H1 (cell line): ENCODE results near the gene AIRE.

Source experiments
- CBX8 ChIP-seq: fragments of 300-800, 300-1000 bp; sonication (generic); IDR thresholded peaks from 2 replicates; pipeline ENCODE4 v1.7.1; 2016; ENCODE audit warnings: low read depth, low read length, borderline replicate concordance
- CHD1 ChIP-seq: IDR thresholded peaks from 2 replicates; pipeline ENCODE4 v1.6.1; 2012; ENCODE audit warnings: low read depth, low read length, improper control_type of control experiment
- EGR1 ChIP-seq: IDR thresholded peaks from 2 replicates; pipeline ENCODE4 v1.6.1; 2011; ENCODE audit warnings: low read depth, low read length, borderline replicate concordance
- EZH2 ChIP-seq: fragments of 200-600 bp; sonication (generic); IDR thresholded peaks from 2 replicates; pipeline ENCODE4 v1.7.1; 2012; ENCODE audit warnings: low read depth, mild to moderate bottlenecking, moderate library complexity, low read length, inconsistent platforms; ENCODE audit not compliant: severe bottlenecking
- GABPA ChIP-seq: IDR thresholded peaks from 2 replicates; pipeline ENCODE4 v1.6.1; 2011; ENCODE audit warnings: mild to moderate bottlenecking, low read length, moderate library complexity, borderline replicate concordance; ENCODE audit not compliant: insufficient read depth
- JUN ChIP-seq: IDR thresholded peaks from 2 replicates; pipeline ENCODE4 v1.6.1; 2011; ENCODE audit warnings: low read depth, mild to moderate bottlenecking, improper control_type of control experiment, low read length
- MAFK ChIP-seq: IDR thresholded peaks from 2 replicates; pipeline ENCODE4 v1.6.1; 2012; ENCODE audit warnings: low read depth, mild to moderate bottlenecking, improper control_type of control experiment, low read length
- PHF8 ChIP-seq: fragments of 200-600 bp; sonication (generic); conservative IDR thresholded peaks from 2 replicates; pipeline ENCODE4 v1.7.1; 2012; ENCODE audit warnings: low read depth, mild to moderate bottlenecking, inconsistent platforms, low read length, moderate library complexity
- POLR2A ChIP-seq, 2 experiments: IDR thresholded peaks; 1 replicate in 1 of 2; 2 replicates in 1 of 2; pipeline ENCODE4 v1.6.1; 2011; ENCODE audit warnings: low read depth in 2 of 2, low read length in 2 of 2, mild to moderate bottlenecking in 2 of 2; ENCODE audit errors: control extremely low read depth in 1 of 2
- POLR2AphosphoS5 ChIP-seq: IDR thresholded peaks from 2 replicates; pipeline ENCODE4 v1.6.1; 2011; ENCODE audit warnings: low read depth, low read length
- SUZ12 ChIP-seq: fragments of 200-600 bp; sonication (generic); IDR thresholded peaks from 2 replicates; pipeline ENCODE4 v1.6.1; 2012; ENCODE audit warnings: mild to moderate bottlenecking, inconsistent platforms, low read length, moderate library complexity, mixed read lengths
- TF ChIP-seq, protein P1 (sequence below), 3 experiments: IDR thresholded peaks; 1 replicate in 2 of 3; 2 replicates in 1 of 3; pipeline versions ENCODE4 v1.5.1 to v1.6.1; 2011; ENCODE audit warnings: low read length in 3 of 3, mild to moderate bottlenecking in 3 of 3, inconsistent platforms in 2 of 3, low read depth in 1 of 3, moderate library complexity in 1 of 3; ENCODE audit not compliant: insufficient read depth in 1 of 3; ENCODE audit errors: control extremely low read depth in 1 of 3
- TF ChIP-seq, protein P2 (sequence below): IDR thresholded peaks from 2 replicates; pipeline ENCODE4 v1.6.1; 2011; ENCODE audit warnings: low read length, improper control_type of control experiment

DNA sequence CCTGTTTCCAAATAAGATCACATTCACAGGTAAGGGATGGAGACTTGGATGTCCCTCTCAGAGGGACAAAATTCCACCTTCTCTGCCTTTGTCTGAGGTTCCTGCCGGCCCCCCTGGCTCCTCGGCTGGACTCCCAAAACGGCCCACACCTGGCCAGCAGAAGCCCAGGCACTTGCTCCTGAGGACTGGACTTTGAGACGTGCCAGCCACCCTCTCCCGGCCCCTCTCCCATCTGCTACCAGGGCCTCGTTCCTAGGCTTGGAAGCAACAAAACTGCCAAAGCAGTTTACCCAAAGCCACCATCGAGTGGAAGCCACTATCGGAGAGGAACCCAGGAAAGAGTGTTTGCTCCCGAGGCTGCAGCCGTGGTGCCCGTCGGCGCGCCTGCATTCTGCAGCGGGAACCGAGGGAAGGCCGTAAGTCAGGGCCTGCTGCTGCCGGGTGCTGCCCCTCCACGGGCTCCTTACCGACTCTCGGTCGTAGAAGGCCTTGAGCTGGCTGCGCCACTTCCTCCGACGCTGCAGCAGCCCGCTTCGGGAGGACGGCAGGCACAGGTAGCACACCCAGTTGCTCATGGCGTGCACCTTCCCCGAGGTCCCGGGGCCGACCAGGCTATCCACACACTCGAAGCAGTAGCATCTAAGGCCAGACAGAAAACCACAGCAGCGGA lies 27.5 kb upstream of the AIRE start:
- TF ChIP-seq EZH2, result no peak
- TF ChIP-seq JUN, result no peak
- no peak for TF ChIP-seq CHD1
- no peak for TF ChIP-seq EGR1
- TF ChIP-seq, protein P1, sequence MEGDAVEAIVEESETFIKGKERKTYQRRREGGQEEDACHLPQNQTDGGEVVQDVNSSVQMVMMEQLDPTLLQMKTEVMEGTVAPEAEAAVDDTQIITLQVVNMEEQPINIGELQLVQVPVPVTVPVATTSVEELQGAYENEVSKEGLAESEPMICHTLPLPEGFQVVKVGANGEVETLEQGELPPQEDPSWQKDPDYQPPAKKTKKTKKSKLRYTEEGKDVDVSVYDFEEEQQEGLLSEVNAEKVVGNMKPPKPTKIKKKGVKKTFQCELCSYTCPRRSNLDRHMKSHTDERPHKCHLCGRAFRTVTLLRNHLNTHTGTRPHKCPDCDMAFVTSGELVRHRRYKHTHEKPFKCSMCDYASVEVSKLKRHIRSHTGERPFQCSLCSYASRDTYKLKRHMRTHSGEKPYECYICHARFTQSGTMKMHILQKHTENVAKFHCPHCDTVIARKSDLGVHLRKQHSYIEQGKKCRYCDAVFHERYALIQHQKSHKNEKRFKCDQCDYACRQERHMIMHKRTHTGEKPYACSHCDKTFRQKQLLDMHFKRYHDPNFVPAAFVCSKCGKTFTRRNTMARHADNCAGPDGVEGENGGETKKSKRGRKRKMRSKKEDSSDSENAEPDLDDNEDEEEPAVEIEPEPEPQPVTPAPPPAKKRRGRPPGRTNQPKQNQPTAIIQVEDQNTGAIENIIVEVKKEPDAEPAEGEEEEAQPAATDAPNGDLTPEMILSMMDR (IDR thresholded peaks at IDR 0.05; ENCODE audit: control extremely low read depth in 1 of 3, insufficient read depth in 1 of 3, low read depth in 1 of 3, low read length in 3 of 3), result no peak
- TF ChIP-seq GABPA, result no peak
- TF ChIP-seq SUZ12, result no peak
- TF ChIP-seq MAFK, result no peak
- TF ChIP-seq CBX8, result no peak
- TF ChIP-seq, protein P2, sequence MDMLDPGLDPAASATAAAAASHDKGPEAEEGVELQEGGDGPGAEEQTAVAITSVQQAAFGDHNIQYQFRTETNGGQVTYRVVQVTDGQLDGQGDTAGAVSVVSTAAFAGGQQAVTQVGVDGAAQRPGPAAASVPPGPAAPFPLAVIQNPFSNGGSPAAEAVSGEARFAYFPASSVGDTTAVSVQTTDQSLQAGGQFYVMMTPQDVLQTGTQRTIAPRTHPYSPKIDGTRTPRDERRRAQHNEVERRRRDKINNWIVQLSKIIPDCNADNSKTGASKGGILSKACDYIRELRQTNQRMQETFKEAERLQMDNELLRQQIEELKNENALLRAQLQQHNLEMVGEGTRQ, result no peak
- no peak for TF ChIP-seq POLR2AphosphoS5
- no peak for TF ChIP-seq PHF8
- no peak for TF ChIP-seq POLR2A (IDR thresholded peaks at IDR 0.05; ENCODE audit: control extremely low read depth in 1 of 2, low read depth in 2 of 2, low read length in 2 of 2)
